HepG2 (cell line): ENCODE results near the gene CFAP210. TPM values are rescaled to one million over a fixed set of nuclear protein-coding genes. Genes with fewer than 3 reads are reported as not detected.

Source experiments
- ETV6 ChIP-seq: sonication (generic); formaldehyde crosslinking; conservative IDR thresholded peaks from 2 replicates; pipeline ENCODE4 v1.4.0; 2020; ENCODE audit warnings: missing genetic modification reagents
- GFI1 ChIP-seq: sonication (generic); formaldehyde crosslinking; IDR thresholded peaks from 2 replicates; pipeline ENCODE4 v1.5.0; 2020; ENCODE audit warnings: missing genetic modification reagents, mild to moderate bottlenecking, borderline replicate concordance
- HCFC1 ChIP-seq: fragments of 150-350 bp; IDR thresholded peaks from 2 replicates; pipeline ENCODE4 v1.6.1; 2014; ENCODE audit warnings: low read depth, low read length
- MAFF ChIP-seq: IDR thresholded peaks from 2 replicates; pipeline ENCODE4 v1.6.1; 2011; ENCODE audit warnings: low read depth, low read length, improper control_type of control experiment
- TGIF2 ChIP-seq: IDR thresholded peaks from 2 replicates; pipeline ENCODE4 v1.6.1; 2016; ENCODE audit warnings: control low read depth, missing compliant biosample characterization
- TSC22D2 ChIP-seq: sonication (generic); formaldehyde crosslinking; IDR thresholded peaks from 2 replicates; pipeline ENCODE4 v1.5.1; 2020; ENCODE audit warnings: missing genetic modification reagents, mild to moderate bottlenecking, borderline replicate concordance
- ZBTB42 ChIP-seq: sonication (generic); formaldehyde crosslinking; IDR thresholded peaks from 2 replicates; pipeline ENCODE4 v1.5.0; 2020; ENCODE audit warnings: mild to moderate bottlenecking, missing genetic modification reagents
- ZNF207 ChIP-seq: fragments of 450-650 bp; IDR thresholded peaks from 2 replicates; pipeline ENCODE4 v1.6.1; 2016; ENCODE audit warnings: antibody characterized with exemption, borderline replicate concordance
- ZNF530 ChIP-seq: sonication (generic); formaldehyde crosslinking; IDR thresholded peaks from 2 replicates; pipeline ENCODE4 v1.5.0; 2020; ENCODE audit warnings: low read depth, mild to moderate bottlenecking, missing genetic modification reagents
- ZNF737 ChIP-seq: sonication (generic); formaldehyde crosslinking; IDR thresholded peaks from 2 replicates; pipeline ENCODE4 v1.5.0; 2020; ENCODE audit warnings: missing genetic modification reagents, mild to moderate bottlenecking, borderline replicate concordance
- ZNF883 ChIP-seq: sonication (generic); formaldehyde crosslinking; IDR thresholded peaks from 2 replicates; pipeline ENCODE4 v1.5.1; 2020; ENCODE audit warnings: mild to moderate bottlenecking, missing genetic modification reagents; ENCODE audit errors: not compliant biosample characterization
- ZSCAN20 ChIP-seq: sonication (generic); formaldehyde crosslinking; IDR thresholded peaks from 2 replicates; pipeline ENCODE4 v1.4.0; 2020; ENCODE audit warnings: missing genetic modification reagents, mild to moderate bottlenecking, borderline replicate concordance
- polyA plus RNA-seq, 8 experiments: library from polyadenylated mRNA; depleted of rRNA in 3 of 8; stranded (reverse) in 7 of 8; unstranded in 1 of 8; fragments of >200 nt; fragmentation: Illumina TruSeq in 4 of 8; extraction: Trizol in 4 of 8; gene quantifications; 2 replicates each; pipeline versions ENCODE4 v1.2.1 to v1.2.3, GENCODE V29; 2011 to 2016; ENCODE audit warnings: low read depth in 4 of 8, missing spikeins in 1 of 8, mixed read lengths in 1 of 8; ENCODE audit not compliant: insufficient read depth in 1 of 8
- total RNA-seq, 5 experiments: library from RNA; depleted of rRNA; stranded (reverse); fragments of >200 nt; fragmentation: Illumina TruSeq; extraction: Trizol; gene quantifications; 2 replicates each; pipeline ENCODE4 v1.2.3, GENCODE V29; 2016; ENCODE audit warnings: low read depth in 1 of 5
- TF ChIP-seq, protein P1 (sequence below), 2 experiments: fragments of 450-650 bp in 1 of 2; sonication (generic) in 1 of 2; formaldehyde crosslinking in 1 of 2; IDR thresholded peaks; 2 replicates each; pipeline versions ENCODE4 v1.6.1 to v1.8.0; 2016 to 2022; ENCODE audit warnings: antibody characterized with exemption in 1 of 2, mild to moderate bottlenecking in 1 of 2, missing genetic modification reagents in 1 of 2
- TF ChIP-seq, protein P2 (sequence below): sonication (generic); formaldehyde crosslinking; IDR thresholded peaks from 2 replicates; pipeline ENCODE4 v1.9.0; 2022; ENCODE audit warnings: missing genetic modification reagents, mild to moderate bottlenecking, borderline replicate concordance
- TF ChIP-seq, protein P3 (sequence below): sonication (generic); formaldehyde crosslinking; IDR thresholded peaks from 2 replicates; pipeline ENCODE4 v1.5.0; 2020; ENCODE audit warnings: missing genetic modification reagents
- TF ChIP-seq, protein P4 (sequence below): IDR thresholded peaks from 2 replicates; pipeline ENCODE4 v1.6.1; 2016; ENCODE audit warnings: missing biosample characterization, missing genetic modification reagents, low read depth

CFAP210 gene
- total and polyA plus RNA-seq, 2 of the 13 experiments (the other 11 are each of a cell fraction or from before 2014, with no cell fraction given) = 0.18 TPM; not detected in 1

DNA sequence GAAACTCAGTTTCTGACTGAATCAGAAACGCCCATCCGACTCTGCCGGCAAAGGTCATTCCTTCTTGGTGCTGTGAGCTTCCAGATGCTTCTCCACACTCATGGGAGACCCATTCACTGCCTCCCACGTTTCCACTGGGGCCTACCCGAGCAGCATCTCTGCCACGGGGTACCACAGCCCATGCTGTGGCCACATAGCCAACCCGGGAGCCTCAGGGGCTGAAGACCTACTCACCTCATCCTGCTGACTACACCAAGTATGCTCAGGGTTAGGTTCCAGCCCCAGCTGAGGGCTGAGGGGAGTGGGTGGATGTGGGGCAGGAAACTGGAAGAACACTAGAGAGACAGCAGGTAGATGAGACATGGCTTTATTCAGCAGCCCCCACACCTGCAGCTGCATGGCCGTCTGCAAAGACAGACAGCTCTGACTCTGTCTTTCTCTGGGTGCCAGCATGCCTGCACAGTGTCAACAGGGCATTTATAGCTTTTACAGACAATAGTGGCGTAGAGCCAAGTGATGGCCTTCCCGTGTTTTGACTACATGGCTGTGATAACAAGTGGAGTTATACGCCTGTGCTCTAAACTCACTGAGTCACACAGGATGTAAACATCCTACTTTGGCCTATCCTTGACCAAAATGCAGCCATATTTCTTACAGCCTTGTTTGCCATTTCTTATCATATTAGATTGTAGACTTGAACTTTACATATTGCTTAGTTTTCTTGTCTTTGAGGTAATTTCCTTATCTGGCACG is 22.9 kb upstream of the CFAP210 start (continued):
- TF ChIP-seq, protein P1, sequence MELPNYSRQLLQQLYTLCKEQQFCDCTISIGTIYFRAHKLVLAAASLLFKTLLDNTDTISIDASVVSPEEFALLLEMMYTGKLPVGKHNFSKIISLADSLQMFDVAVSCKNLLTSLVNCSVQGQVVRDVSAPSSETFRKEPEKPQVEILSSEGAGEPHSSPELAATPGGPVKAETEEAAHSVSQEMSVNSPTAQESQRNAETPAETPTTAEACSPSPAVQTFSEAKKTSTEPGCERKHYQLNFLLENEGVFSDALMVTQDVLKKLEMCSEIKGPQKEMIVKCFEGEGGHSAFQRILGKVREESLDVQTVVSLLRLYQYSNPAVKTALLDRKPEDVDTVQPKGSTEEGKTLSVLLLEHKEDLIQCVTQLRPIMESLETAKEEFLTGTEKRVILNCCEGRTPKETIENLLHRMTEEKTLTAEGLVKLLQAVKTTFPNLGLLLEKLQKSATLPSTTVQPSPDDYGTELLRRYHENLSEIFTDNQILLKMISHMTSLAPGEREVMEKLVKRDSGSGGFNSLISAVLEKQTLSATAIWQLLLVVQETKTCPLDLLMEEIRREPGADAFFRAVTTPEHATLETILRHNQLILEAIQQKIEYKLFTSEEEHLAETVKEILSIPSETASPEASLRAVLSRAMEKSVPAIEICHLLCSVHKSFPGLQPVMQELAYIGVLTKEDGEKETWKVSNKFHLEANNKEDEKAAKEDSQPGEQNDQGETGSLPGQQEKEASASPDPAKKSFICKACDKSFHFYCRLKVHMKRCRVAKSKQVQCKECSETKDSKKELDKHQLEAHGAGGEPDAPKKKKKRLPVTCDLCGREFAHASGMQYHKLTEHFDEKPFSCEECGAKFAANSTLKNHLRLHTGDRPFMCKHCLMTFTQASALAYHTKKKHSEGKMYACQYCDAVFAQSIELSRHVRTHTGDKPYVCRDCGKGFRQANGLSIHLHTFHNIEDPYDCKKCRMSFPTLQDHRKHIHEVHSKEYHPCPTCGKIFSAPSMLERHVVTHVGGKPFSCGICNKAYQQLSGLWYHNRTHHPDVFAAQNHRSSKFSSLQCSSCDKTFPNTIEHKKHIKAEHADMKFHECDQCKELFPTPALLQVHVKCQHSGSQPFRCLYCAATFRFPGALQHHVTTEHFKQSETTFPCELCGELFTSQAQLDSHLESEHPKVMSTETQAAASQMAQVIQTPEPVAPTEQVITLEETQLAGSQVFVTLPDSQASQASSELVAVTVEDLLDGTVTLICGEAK (IDR thresholded peaks at IDR 0.05) = no peak
- TF ChIP-seq, protein P1 (CRISPR knock-in tag; IDR thresholded peaks at IDR 0.05) = no peak; the same call in 1 of the 2 replicates
- TF ChIP-seq, protein P2, sequence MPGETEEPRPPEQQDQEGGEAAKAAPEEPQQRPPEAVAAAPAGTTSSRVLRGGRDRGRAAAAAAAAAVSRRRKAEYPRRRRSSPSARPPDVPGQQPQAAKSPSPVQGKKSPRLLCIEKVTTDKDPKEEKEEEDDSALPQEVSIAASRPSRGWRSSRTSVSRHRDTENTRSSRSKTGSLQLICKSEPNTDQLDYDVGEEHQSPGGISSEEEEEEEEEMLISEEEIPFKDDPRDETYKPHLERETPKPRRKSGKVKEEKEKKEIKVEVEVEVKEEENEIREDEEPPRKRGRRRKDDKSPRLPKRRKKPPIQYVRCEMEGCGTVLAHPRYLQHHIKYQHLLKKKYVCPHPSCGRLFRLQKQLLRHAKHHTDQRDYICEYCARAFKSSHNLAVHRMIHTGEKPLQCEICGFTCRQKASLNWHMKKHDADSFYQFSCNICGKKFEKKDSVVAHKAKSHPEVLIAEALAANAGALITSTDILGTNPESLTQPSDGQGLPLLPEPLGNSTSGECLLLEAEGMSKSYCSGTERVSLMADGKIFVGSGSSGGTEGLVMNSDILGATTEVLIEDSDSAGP (CRISPR knock-in tag) = no peak; the same call in 1 of the 2 replicates
- TF ChIP-seq ZNF883 = peak; percentile 49
- no peak for TF ChIP-seq ZNF737 (CRISPR knock-in tag)
- no peak for TF ChIP-seq HCFC1
- TF ChIP-seq, protein P3, sequence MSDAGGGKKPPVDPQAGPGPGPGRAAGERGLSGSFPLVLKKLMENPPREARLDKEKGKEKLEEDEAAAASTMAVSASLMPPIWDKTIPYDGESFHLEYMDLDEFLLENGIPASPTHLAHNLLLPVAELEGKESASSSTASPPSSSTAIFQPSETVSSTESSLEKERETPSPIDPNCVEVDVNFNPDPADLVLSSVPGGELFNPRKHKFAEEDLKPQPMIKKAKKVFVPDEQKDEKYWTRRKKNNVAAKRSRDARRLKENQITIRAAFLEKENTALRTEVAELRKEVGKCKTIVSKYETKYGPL = no peak
- TF ChIP-seq ZNF207 = no peak
- no peak for TF ChIP-seq GFI1 (CRISPR knock-in tag)
- TF ChIP-seq, protein P4, sequence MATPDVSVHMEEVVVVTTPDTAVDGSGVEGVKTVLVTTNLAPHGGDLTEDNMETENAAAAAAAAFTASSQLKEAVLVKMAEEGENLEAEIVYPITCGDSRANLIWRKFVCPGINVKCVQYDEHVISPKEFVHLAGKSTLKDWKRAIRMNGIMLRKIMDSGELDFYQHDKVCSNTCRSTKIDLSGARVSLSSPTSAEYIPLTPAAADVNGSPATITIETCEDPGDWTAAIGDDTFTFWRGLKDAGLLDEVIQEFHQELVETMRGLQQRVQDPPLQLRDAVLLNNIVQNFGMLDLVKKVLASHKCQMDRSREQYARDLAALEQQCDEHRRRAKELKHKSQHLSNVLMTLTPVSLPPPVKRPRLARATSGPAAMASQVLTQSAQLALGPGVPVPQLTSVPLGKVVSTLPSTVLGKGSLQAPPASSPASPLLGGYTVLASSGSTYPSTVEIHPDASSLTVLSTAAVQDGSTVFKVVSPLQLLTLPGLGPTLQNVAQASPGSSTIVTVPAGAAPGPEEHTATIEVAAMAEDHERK (CRISPR knock-in tag) = no peak
- no peak for TF ChIP-seq ZBTB42
- no peak for TF ChIP-seq ZNF530 (CRISPR knock-in tag)
- TF ChIP-seq ZSCAN20 (CRISPR knock-in tag) = no peak
- no peak for TF ChIP-seq ETV6
- 0 out of 2 replicates have a peak, but pooled peaks have one; percentile 20 for TF ChIP-seq TGIF2 (CRISPR knock-in tag)
- TF ChIP-seq MAFF = no peak
- TF ChIP-seq TSC22D2 (CRISPR knock-in tag) = no peak
